ENCODE measurements around the gene EIF4H. TPM values are rescaled to one million over a fixed set of nuclear protein-coding genes. Genes with fewer than 3 reads are reported as not detected.
A peak's percentile ranks its signal among the peaks of the same experiment; 100 is the strongest.
"Not testable (repeated sequence)": the region's sequence is repeated elsewhere in the genome, so short reads cannot be mapped to it uniquely, and the experiment has no call there.

EIF4H gene
- total RNA-seq, 2 experiments from 2014 or later: 461 to 464 TPM

DNA sequence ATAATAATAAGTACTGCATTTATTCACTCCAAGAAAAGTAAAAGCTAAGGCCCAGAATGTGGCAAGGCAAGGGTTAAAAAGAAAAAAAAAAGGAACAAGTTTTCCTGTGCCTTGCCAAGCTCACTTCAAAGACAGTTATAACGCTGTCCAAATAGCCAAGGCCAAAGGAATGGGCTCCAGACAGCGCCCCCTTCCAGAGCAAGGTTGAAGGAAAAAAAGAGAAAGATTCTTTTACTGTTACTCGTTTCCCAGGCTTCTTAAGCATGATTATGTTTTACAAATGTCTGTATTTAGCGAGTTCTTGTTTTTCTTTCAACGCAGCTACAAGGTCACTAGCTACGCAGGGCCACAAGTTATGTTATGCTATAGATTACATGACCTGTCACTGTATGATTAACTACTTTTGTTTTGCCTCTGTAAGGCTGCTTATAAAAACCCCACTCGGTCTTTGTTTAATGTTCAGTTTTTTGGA lies 9.1 kb upstream of the EIF4H start:
- TF ChIP-seq, protein P1, sequence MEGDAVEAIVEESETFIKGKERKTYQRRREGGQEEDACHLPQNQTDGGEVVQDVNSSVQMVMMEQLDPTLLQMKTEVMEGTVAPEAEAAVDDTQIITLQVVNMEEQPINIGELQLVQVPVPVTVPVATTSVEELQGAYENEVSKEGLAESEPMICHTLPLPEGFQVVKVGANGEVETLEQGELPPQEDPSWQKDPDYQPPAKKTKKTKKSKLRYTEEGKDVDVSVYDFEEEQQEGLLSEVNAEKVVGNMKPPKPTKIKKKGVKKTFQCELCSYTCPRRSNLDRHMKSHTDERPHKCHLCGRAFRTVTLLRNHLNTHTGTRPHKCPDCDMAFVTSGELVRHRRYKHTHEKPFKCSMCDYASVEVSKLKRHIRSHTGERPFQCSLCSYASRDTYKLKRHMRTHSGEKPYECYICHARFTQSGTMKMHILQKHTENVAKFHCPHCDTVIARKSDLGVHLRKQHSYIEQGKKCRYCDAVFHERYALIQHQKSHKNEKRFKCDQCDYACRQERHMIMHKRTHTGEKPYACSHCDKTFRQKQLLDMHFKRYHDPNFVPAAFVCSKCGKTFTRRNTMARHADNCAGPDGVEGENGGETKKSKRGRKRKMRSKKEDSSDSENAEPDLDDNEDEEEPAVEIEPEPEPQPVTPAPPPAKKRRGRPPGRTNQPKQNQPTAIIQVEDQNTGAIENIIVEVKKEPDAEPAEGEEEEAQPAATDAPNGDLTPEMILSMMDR (IDR thresholded peaks at IDR 0.05): no peak
- POLR2A ChIA-PET: interaction anchor here (1.4 kb wide), 1 partner anchor 9 kb away, joined by 6 read pairs; the partner anchor contains the start of gene EIF4H
- no peaks in the 10 kb centered on the region for H3K36me3 Mint-ChIP-seq (ENCODE audit: low read depth)

DNA sequence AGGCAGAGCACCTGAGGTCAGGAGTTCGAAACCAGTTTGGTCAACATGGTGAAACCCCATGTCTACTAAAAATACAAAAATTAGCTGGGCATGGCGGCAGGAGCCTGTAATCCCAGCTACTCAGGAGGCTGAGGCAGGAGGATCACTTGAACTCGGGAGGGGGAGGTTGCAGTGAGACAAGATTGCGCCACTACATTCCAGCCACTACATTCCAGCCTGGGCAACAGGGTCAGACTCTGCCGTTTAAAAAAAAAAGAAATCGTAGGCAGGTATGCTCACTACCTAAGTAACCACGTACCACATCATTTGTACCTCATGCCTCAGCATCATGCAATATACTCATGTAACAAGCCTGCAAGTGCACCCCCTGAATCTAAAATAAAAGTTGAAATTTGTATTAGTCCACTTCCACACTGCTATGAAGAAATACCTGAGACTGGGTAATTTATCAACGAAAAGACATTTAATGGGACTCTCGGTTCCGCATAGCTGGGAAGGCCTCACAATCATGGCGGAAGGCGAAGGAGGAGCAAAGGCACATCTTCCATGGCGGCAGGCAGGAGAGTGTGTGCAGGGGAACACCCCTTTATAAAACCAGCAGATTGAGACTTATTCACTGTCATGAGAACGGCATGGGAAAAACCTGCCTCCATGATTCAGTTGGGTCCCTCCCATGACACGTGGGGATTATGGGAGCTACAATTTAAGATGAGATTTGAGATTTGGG lies 8.1 kb upstream of the EIF4H start:
- POLR2A ChIA-PET: no interaction called here
- ATAC-seq: no peak
- CTCF ChIA-PET: interaction anchor here (1.4 kb wide), 1 partner anchor 40 kb away, joined by 3 read pairs; no protein-coding TSS in a partner anchor

More for the DNA sequence above, 9.1 kb upstream of the EIF4H start:
- DNase-seq: no peak
- Mint-ChIP-seq H3K27me3 (no peaks in the 10 kb centered on the region), H3K9me3 (no peaks in the 10 kb centered on the region), H3K4me1 (ENCODE audit: low read depth) (no peaks in the 10 kb centered on the region), H3K27ac (no peak overlapping the region), H3K4me3 (no peak overlapping the region)
- intact Hi-C loops (cut with micrococcal nuclease): no loop called here
- CTCF ChIA-PET: interaction anchor here (1.3 to 1.4 kb wide), 2 partner anchors 41 to 67 kb away, joined by 3 read pairs; no protein-coding TSS in a partner anchor
- no peak for ATAC-seq

DNA sequence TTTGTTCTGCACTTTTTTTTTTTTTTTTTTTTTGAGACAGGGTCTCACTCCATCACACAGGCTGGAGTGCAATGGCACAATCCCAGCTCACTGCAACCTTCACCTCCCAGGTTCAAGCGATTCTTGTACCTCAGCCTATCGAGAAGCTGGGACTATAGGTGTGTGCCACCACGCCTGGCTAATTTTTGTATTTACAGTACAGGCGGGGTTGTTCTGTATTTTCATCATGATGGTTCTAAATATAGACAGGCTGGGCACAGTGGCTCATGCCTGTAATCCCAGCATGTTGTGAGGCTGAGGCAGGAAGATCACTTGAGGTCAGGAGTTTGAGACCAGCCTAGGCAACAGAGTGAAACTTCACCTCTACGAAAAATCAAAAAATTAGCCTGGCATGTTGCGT lies 6.8 kb upstream of the EIF4H start:
- CTCF ChIA-PET: interaction anchor here (1.7 kb wide), 1 partner anchor 99 kb away, joined by 4 read pairs; no protein-coding TSS in a partner anchor
- H3K9me3 Mint-ChIP-seq; H3K27me3 Mint-ChIP-seq; H3K36me3 Mint-ChIP-seq (ENCODE audit: low read depth); H3K4me1 Mint-ChIP-seq (ENCODE audit: low read depth); intact Hi-C loops (cut with micrococcal nuclease); ATAC-seq; H3K4me3 Mint-ChIP-seq; POLR2A ChIA-PET; H3K27ac Mint-ChIP-seq; DNase-seq: not testable (repeated sequence)

More for the DNA sequence above, 8.1 kb upstream of the EIF4H start:
- Mint-ChIP-seq H3K4me1 (ENCODE audit: low read depth) (no peaks in the 10 kb centered on the region), H3K4me3 (no peak overlapping the region), H3K27me3 (no peaks in the 10 kb centered on the region), H3K9me3 (no peaks in the 10 kb centered on the region), H3K36me3 (ENCODE audit: low read depth) (no peaks in the 10 kb centered on the region), H3K27ac (no peak overlapping the region)
- TF ChIP-seq, protein P1 (IDR thresholded peaks at IDR 0.05): no peak
- intact Hi-C loops (cut with micrococcal nuclease): no loop called here
- no peak for DNase-seq

DNA sequence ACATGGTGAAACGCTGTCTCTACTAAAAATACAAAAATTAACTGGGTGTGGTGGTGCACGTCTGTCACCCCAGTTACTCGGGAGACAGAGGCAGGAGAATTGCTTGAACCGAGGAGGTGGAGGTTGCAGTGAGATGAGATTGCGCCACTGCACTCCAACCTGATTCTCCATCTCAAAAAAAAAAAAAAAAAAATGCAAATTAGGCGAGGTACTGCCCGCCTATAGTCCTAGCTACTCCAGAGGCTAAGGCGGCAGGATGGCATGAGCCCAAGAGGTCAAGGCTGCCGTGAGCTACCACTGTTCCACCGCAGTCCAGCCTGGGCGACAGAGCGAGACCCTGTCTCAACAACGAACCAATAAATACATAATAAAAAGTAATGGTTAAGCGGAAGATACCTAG lies 1.1 kb upstream of the EIF4H start:
- CTCF ChIA-PET: interaction anchor here (1.3 kb wide), 1 partner anchor 102 kb away, joined by 3 read pairs; no protein-coding TSS in a partner anchor
- Mint-ChIP-seq H3K27me3 (no peaks in the 10 kb centered on the region), H3K36me3 (ENCODE audit: low read depth) (peaks cover 23% of the 10 kb centered on the region), H3K9me3 (no peaks in the 10 kb centered on the region), H3K4me1 (ENCODE audit: low read depth) (peaks cover 25% of the 10 kb centered on the region), H3K27ac (peak overlapping the region; percentile 88), H3K4me3 (peak overlapping the region; percentile 81)
- POLR2A ChIA-PET: interaction anchor here (0.6 kb wide), 1 partner anchor 509 kb away, joined by 5 read pairs; no protein-coding TSS in a partner anchor
- ATAC-seq (no peak), DNase-seq (no peak)
- intact Hi-C loops (cut with micrococcal nuclease): no loop called here
- TF ChIP-seq, protein P1 (IDR thresholded peaks at IDR 0.05): no peak

DNA sequence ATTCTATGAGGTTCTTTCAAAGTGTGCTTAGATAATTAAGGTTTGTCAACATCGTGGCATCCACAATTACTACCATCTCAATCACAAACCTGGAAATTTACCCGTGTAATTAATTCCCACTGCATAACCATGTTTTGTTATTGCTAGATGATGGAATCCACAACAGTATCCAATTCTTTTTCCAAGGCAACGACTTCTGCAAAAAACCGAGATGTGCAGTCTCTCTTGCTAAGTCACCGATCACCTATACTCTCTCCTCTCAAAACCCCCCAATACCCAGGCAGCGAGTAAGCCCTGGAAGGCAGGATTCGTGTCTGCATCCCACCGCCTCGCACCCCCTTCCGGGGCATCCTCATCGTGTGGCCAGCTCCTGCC lies 678 bp upstream of the EIF4H start:
- Mint-ChIP-seq H3K27me3 (no peaks in the 10 kb centered on the region), H3K36me3 (ENCODE audit: low read depth) (peaks cover 27% of the 10 kb centered on the region), H3K9me3 (no peaks in the 10 kb centered on the region), H3K27ac (peak overlapping the region; percentile 88), H3K4me3 (peak overlapping the region; percentile 81), H3K4me1 (ENCODE audit: low read depth) (peaks cover 29% of the 10 kb centered on the region)
- ChIA-PET CTCF (interaction anchor here (1.0 to 1.3 kb wide), 2 partner anchors 10 to 103 kb away, joined by 3 to 4 read pairs; no protein-coding TSS in a partner anchor), POLR2A (interaction anchor here (0.6 to 2.2 kb wide), 4 partner anchors 9 to 510 kb away, joined by 5 to 7 read pairs (median 6); partner anchors contain the start of gene LIMK1)
- DNase-seq (no peak), ATAC-seq (no peak)
- intact Hi-C loops (cut with micrococcal nuclease): no loop called here
- TF ChIP-seq, protein P1 (IDR thresholded peaks at IDR 0.05): no peak

Data from activated CD8-positive, alpha-beta T cell treated with anti-CD3 and anti-CD28 coated beads for 36 hours (primary cell).